BJ (cell line): ENCODE measurements around the gene COG5. TPM values are rescaled to one million over a fixed set of nuclear protein-coding genes. Genes with fewer than 3 reads are reported as not detected.

Experiments
- CTCF ChIA-PET: fragments of 350-600 bp; formaldehyde crosslinking; extraction: SDS; loops from one replicate; lab custom pipeline; 2021; ENCODE audit warnings: antibody characterized with exemption, inconsistent platforms; lab: Yijun Ruan, JAX
- POLR2A ChIA-PET: fragments of 300-600 bp; sonication (Branson Sonifier 250); formaldehyde crosslinking; extraction: SDS; loops from one replicate; lab custom pipeline; 2021; ENCODE audit warnings: antibody characterized with exemption; lab: Charles Lee
- DNase-seq: peaks from one replicate; pipeline ENCODE4 v3.0.0-alpha.2; 2011; ENCODE audit warnings: low read depth
- H3K27me3 ChIP-seq: 2 replicates; pipeline ENCODE4 v1.6.0; 2011; ENCODE audit warnings: low read length; ENCODE audit not compliant: control insufficient read depth, insufficient read depth
- H3K36me3 ChIP-seq: 2 replicates; pipeline ENCODE4 v1.5.1; 2011; ENCODE audit warnings: low read length; ENCODE audit not compliant: control insufficient read depth, insufficient read depth
- H3K4me3 ChIP-seq: 2 replicates; pipeline ENCODE4 v1.5.1; 2011; ENCODE audit warnings: low read depth, mild to moderate bottlenecking, control low read depth, low read length
- polyA plus RNA-seq: library from polyadenylated mRNA; depleted of rRNA; stranded (reverse); fragments of >200 nt; gene quantifications from 2 replicates; pipeline ENCODE4 v1.2.3, GENCODE V29; 2011
- TF ChIP-seq, protein P1 (sequence below): IDR thresholded peaks from 2 replicates; pipeline ENCODE4 v1.5.1; 2011; ENCODE audit warnings: low read depth, mild to moderate bottlenecking, control low read depth, inconsistent platforms, low read length, moderate library complexity; ENCODE audit not compliant: insufficient read depth

Gene COG5
- polyA plus RNA-seq, 1 experiment: 20.5 TPM

DNA sequence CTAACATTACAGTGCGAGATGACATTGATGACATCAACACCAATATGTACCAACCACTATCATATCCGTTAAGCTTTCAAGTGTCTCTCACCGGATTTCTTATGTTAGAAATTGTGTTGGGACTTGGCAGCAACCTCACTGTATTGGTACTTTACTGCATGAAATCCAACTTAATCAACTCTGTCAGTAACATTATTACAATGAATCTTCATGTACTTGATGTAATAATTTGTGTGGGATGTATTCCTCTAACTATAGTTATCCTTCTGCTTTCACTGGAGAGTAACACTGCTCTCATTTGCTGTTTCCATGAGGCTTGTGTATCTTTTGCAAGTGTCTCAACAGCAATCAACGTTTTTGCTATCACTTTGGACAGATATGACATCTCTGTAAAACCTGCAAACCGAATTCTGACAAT, 89.6 kb downstream of the COG5 start:
- ChIA-PET POLR2A (no interaction called here), CTCF (no interaction called here)
- Histone ChIP-seq H3K27me3 (no peaks in the 10 kb centered on the region), H3K36me3 (no peaks in the 10 kb centered on the region), H3K4me3 (no peak overlapping the region)
- DNase-seq: no peak
- TF ChIP-seq, protein P1, sequence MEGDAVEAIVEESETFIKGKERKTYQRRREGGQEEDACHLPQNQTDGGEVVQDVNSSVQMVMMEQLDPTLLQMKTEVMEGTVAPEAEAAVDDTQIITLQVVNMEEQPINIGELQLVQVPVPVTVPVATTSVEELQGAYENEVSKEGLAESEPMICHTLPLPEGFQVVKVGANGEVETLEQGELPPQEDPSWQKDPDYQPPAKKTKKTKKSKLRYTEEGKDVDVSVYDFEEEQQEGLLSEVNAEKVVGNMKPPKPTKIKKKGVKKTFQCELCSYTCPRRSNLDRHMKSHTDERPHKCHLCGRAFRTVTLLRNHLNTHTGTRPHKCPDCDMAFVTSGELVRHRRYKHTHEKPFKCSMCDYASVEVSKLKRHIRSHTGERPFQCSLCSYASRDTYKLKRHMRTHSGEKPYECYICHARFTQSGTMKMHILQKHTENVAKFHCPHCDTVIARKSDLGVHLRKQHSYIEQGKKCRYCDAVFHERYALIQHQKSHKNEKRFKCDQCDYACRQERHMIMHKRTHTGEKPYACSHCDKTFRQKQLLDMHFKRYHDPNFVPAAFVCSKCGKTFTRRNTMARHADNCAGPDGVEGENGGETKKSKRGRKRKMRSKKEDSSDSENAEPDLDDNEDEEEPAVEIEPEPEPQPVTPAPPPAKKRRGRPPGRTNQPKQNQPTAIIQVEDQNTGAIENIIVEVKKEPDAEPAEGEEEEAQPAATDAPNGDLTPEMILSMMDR: no peak

DNA sequence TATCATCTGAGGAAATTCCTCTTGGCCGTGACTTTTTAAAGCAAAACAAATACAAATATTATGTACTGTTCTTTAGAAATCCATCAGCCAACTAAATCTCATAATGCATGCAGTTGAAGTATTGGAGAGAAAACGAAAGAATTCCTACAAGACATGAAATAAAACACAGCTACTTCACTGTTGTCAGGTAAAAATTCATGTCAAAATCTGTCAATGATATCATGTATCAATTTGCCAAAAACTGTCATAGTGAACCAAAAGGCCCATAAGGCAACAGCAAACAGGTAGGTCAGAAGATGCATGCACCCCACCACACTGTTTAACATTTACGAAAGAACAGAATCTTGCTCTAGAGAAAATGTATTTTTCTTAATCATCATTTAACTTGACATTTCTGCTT, 91.6 kb downstream of the COG5 start:
- H3K27me3 ChIP-seq: no peaks in the 10 kb centered on the region
- ChIA-PET POLR2A (no interaction called here), CTCF (interaction anchor here (1.1 kb wide), 1 partner anchor 8 kb away, joined by 5 read pairs; no protein-coding TSS in a partner anchor)
- H3K4me3 ChIP-seq: no peak overlapping the region
- TF ChIP-seq, protein P1: no peak
- no peak for DNase-seq
- no peaks in the 10 kb centered on the region for H3K36me3 ChIP-seq

DNA sequence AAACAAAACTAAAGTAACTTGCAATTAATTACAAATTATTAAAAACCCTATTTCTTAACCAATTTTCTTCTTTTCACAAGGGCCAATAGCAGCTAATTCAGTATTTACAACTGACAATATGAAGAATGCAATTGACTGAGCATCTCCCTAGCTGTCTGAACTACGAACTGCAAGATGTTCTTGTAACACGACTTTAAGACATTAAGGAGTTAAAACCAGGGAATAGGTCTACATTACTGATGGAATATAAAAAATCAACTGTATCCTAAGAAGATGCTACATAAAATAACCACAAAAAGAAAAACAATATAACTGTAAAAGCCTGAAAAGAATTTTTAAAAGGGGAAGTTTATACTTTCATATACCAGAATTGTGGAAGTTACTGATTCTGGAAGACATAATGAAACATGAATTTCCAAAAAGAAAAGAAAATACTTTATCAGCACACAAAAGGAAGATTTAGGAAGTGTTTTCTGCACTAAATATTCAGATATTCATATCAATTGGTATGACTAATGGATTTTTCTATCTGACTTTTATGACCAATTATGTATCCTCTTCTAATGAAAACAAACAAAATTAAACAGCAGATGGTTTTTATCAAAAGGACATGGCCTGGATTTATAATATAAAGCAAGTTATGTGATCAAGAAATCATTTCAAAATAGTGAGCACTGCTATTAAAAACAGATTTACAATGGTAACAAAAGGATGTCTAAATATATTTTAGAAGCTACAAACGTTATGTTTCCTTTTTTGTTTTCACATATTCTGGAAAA, 92.2 kb downstream of the COG5 start:
- TF ChIP-seq, protein P1: 0 out of 2 replicates have a peak, but pooled peaks have one; percentile 8
- H3K27me3 ChIP-seq: no peaks in the 10 kb centered on the region
- no peaks in the 10 kb centered on the region for H3K36me3 ChIP-seq
- no peak for DNase-seq
- CTCF ChIA-PET: interaction anchor here (1.0 kb wide), 1 partner anchor 253 kb away, joined by 3 read pairs; no protein-coding TSS in a partner anchor
- no peak overlapping the region for H3K4me3 ChIP-seq
- POLR2A ChIA-PET: no interaction called here

DNA sequence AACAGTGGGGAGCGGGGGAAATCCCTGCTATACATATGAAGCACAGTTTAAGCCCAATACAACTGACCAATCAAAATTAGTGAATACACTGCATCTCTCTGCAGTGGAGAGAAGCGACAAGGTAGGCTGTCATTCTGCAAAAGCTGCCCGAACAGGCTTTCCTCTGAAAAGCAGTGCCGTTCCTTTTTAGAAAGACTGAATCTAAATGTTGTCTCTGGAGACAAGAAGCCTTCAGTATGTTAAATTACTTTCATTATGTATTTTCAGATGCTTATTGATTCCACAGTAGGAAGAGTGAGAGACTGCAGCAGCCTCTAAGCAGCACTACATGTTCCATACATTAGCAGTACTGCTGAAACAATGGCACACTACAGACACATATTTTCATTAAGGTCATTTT, 93.8 kb downstream of the COG5 start, which contains the start of gene GPR22:
TSS of gene GPR22 (plus strand) at position 129 of the 400 bp plus-strand sequence. CDS start 4,004 bp downstream, outside the sequence.
- TF ChIP-seq, protein P1: no peak
- H3K36me3 ChIP-seq: no peaks in the 10 kb centered on the region
- POLR2A ChIA-PET: no interaction called here
- DNase-seq: no peak
- H3K27me3 ChIP-seq: no peaks in the 10 kb centered on the region
- CTCF ChIA-PET: no interaction called here
- no peak within 1 kb of the TSS for H3K4me3 ChIP-seq

DNA sequence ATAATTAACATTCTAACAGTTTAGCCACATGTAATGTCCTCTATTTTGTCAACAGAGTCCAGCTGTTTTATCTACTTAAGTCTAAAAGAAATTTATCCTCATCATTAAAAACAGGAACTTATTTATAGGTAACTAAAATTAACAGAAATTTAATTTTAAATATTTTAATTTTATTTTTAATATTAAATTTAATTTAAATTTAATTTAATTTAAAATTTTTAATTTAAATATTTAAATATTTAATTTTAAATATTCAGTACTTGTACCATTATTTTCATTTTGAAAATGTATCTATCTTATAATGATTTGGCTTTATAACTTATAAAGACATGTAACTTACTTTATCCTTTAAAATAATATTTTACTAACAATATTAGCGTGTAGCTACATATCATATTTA, 94.9 kb downstream of the COG5 start:
- TF ChIP-seq, protein P1: no peak
- no peak for DNase-seq
- Histone ChIP-seq H3K4me3 (no peak overlapping the region), H3K27me3 (no peaks in the 10 kb centered on the region), H3K36me3 (no peaks in the 10 kb centered on the region)
- POLR2A ChIA-PET: no interaction called here
- CTCF ChIA-PET: no interaction called here
